ENCODE measurements around the gene KREMEN1. TPM values are rescaled to one million over a fixed set of nuclear protein-coding genes. Genes with fewer than 3 reads are reported as not detected.

The KREMEN1 gene
- total and polyA plus RNA-seq, 2 of the 4 experiments (the other 2 are of a cell fraction), result 2.9 to 4.6 TPM

GRCh38 chr22:29141078-29141688 lies 68.3 kb downstream of the KREMEN1 start:
- no peak overlapping the region for H2AK5ac ChIP-seq (ENCODE audit: low read depth, low read length)
- no peak overlapping the region for H2AFZ ChIP-seq (replicated peaks; ENCODE audit: low read length, poor library complexity)
- no peak overlapping the region for H2BK5ac ChIP-seq (ENCODE audit: low read depth, low read length, poor library complexity, severe bottlenecking)
- peaks cover 3% of the 10 kb centered on the region; the same call in 1 of the 2 replicates for H3K4me1 ChIP-seq (ENCODE audit: control insufficient read depth, insufficient read depth, low read length)
- no peak overlapping the region for H2BK120ac ChIP-seq (ENCODE audit: low read depth, low read length)
- H3K14ac ChIP-seq (replicated peaks; ENCODE audit: low read depth, low read length), result no peak overlapping the region
- no peaks in the 10 kb centered on the region for H3K79me1 ChIP-seq (ENCODE audit: low read depth in 1 of 2, low read length in 2 of 2)
- CTCF ChIA-PET, result interaction anchor here (0.6 kb wide), 1 partner anchor 12 kb away, joined by 3 read pairs; no protein-coding TSS in a partner anchor
- in situ Hi-C loops (cut with MboI; ENCODE audit: low sequenced_read_pairs) (no loop called here), dilution Hi-C loops (cut with HindIII; ENCODE audit: low sequenced_read_pairs, unreplicated experiment) (no loop called here), intact Hi-C loops (cut with micrococcal nuclease) (no loop called here)
- no peak overlapping the region for H3K18ac ChIP-seq (ENCODE audit: low read depth, low read length)
- no peak overlapping the region for H3K4me3 ChIP-seq (ENCODE audit: insufficient read depth, low read depth, low read length)
- H3K56ac ChIP-seq (ENCODE audit: extremely low read depth, insufficient read depth, low read length), result no peak overlapping the region
- no peak overlapping the region for H2AK9ac ChIP-seq (replicated peaks; ENCODE audit: low read depth, low read length, poor library complexity)
- H3K4me2 ChIP-seq (ENCODE audit: low read depth, low read length), result no peak overlapping the region
- no peak overlapping the region for H3K27ac ChIP-seq (ENCODE audit: insufficient read depth, low read length)
- H3K9me1 ChIP-seq (ENCODE audit: insufficient read depth, low read length), result 0 out of 2 replicates have a peak, but pooled peaks cover 3% of the 10 kb centered on the region
- no peak for DNase-seq
- H3K36me3 ChIP-seq (ENCODE audit: control insufficient read depth, insufficient read depth, low read length), result peaks cover 12% of the 10 kb centered on the region; the same call in 1 of the 2 replicates
- no peak for ATAC-seq (ENCODE audit: low read depth)
- POLR2A ChIA-PET (ENCODE audit: unreplicated experiment), result no interaction called here
- TF ChIP-seq RFX5 (IDR thresholded peaks at IDR 0.05; ENCODE audit: low read depth, low read length), result no peak
- no peak for TF ChIP-seq ELK1 (IDR thresholded peaks at IDR 0.05; ENCODE audit: borderline replicate concordance, low read depth, low read length)
- no peak for TF ChIP-seq RCOR1 (IDR thresholded peaks at IDR 0.05; ENCODE audit: insufficient replicate concordance, low read length)
- TF ChIP-seq BHLHE40 (IDR thresholded peaks at IDR 0.05; ENCODE audit: low read depth, low read length), result no peak
- no peak for TF ChIP-seq MXI1 (IDR thresholded peaks at IDR 0.05; ENCODE audit: borderline replicate concordance, low read depth, low read length)
- TF ChIP-seq CHD1 (IDR thresholded peaks at IDR 0.05; ENCODE audit: low read depth, low read length), result no peak
- no peak for TF ChIP-seq USF2 (IDR thresholded peaks at IDR 0.05; ENCODE audit: low read depth, low read length)
- no peak overlapping the region for H4K5ac ChIP-seq (ENCODE audit: low read depth, low read length)
- no peak overlapping the region for H2BK20ac ChIP-seq (ENCODE audit: low read depth, low read length)
- no peak overlapping the region for H4K91ac ChIP-seq (ENCODE audit: insufficient read depth, low read depth, low read length)
- H4K8ac ChIP-seq (ENCODE audit: low read depth in 2 of 2, low read length in 2 of 2), result no peak overlapping the region
- no peak overlapping the region for H3K23ac ChIP-seq (ENCODE audit: low read depth, low read length)
- H4K20me1 ChIP-seq (ENCODE audit: insufficient read depth, low read length), result no peaks in the 10 kb centered on the region
- no peaks in the 10 kb centered on the region for H3K9me3 ChIP-seq (ENCODE audit: control insufficient read depth, insufficient read depth, low read length)
- BruUV-seq (replicated peaks), result no TSS peak
- H3K27me3 ChIP-seq (ENCODE audit: control insufficient read depth, insufficient read depth, low read length), result no peaks in the 10 kb centered on the region
- no peak overlapping the region for H3K9ac ChIP-seq (ENCODE audit: low read depth, low read length)
- 100% methylated on average over 1 of the region's 10 CpGs; no CpG with 5 or more reads in 1 of the 2 experiments for WGBS, 2 experiments (ENCODE audit: extremely low coverage in 2 of 2, insufficient read length in 1 of 2)
- no peak overlapping the region for H2BK15ac ChIP-seq (ENCODE audit: low read depth, low read length)
- H3K4ac ChIP-seq (ENCODE audit: low read depth, low read length), result no peak overlapping the region
